HEK293 (cell line): Measurements from ENCODE around the gene SUPT5H.

Source experiments
- CTCF ChIP-seq: fragments of 450-650 bp; formaldehyde crosslinking; IDR thresholded peaks from 2 replicates; pipeline ENCODE4 v1.5.1; 2016; ENCODE audit warnings: missing biosample characterization, missing genetic modification characterization
- GLI4 ChIP-seq: fragments of 450-650 bp; formaldehyde crosslinking; IDR thresholded peaks from 2 replicates; pipeline ENCODE4 v1.5.1; 2016; ENCODE audit warnings: missing biosample characterization, missing genetic modification characterization
- GLIS1 ChIP-seq: fragments of 450-650 bp; formaldehyde crosslinking; IDR thresholded peaks from 2 replicates; pipeline ENCODE4 v1.5.1; 2016; ENCODE audit warnings: missing biosample characterization, missing genetic modification characterization
- KLF16 ChIP-seq: fragments of 450-650 bp; formaldehyde crosslinking; IDR thresholded peaks from 2 replicates; pipeline ENCODE4 v1.5.1; 2017; ENCODE audit warnings: missing biosample characterization, missing genetic modification characterization
- KLF17 ChIP-seq: fragments of 450-650 bp; formaldehyde crosslinking; IDR thresholded peaks from 2 replicates; pipeline ENCODE4 v1.5.1; 2016; ENCODE audit warnings: missing biosample characterization, missing genetic modification characterization
- KLF9 ChIP-seq: fragments of 450-650 bp; formaldehyde crosslinking; IDR thresholded peaks from 2 replicates; pipeline ENCODE4 v1.5.1; 2016; ENCODE audit warnings: missing biosample characterization, missing genetic modification characterization, low read depth
- MZF1 ChIP-seq: fragments of 450-650 bp; formaldehyde crosslinking; IDR thresholded peaks from 2 replicates; pipeline ENCODE4 v1.5.1; 2017; ENCODE audit warnings: missing biosample characterization, missing genetic modification characterization, borderline replicate concordance
- OVOL3 ChIP-seq: fragments of 450-650 bp; formaldehyde crosslinking; IDR thresholded peaks from 2 replicates; pipeline ENCODE4 v1.5.1; 2016; ENCODE audit warnings: missing biosample characterization, missing genetic modification characterization
- SP3 ChIP-seq: fragments of 450-650 bp; formaldehyde crosslinking; IDR thresholded peaks from 2 replicates; pipeline ENCODE4 v1.5.1; 2016; ENCODE audit warnings: missing biosample characterization, missing genetic modification characterization
- SP7 ChIP-seq: fragments of 450-650 bp; formaldehyde crosslinking; IDR thresholded peaks from 2 replicates; pipeline ENCODE4 v1.5.1; 2016; ENCODE audit warnings: missing biosample characterization, missing genetic modification characterization
- ZBTB10 ChIP-seq: fragments of 450-650 bp; formaldehyde crosslinking; IDR thresholded peaks from 2 replicates; pipeline ENCODE4 v1.5.1; 2016; ENCODE audit warnings: missing biosample characterization, missing genetic modification characterization
- ZBTB21 ChIP-seq: fragments of 450-650 bp; formaldehyde crosslinking; IDR thresholded peaks from 2 replicates; pipeline ENCODE4 v1.5.1; 2017; ENCODE audit warnings: missing biosample characterization, missing genetic modification characterization
- ZBTB26 ChIP-seq: fragments of 450-650 bp; formaldehyde crosslinking; optimal IDR thresholded peaks from 2 replicates; pipeline ENCODE3; 2016; ENCODE audit warnings: missing biosample characterization, mild to moderate bottlenecking, missing genetic modification characterization
- ZBTB8A ChIP-seq: fragments of 450-650 bp; formaldehyde crosslinking; IDR thresholded peaks from 2 replicates; pipeline ENCODE4 v1.5.1; 2016; ENCODE audit warnings: missing biosample characterization, missing genetic modification characterization
- ZEB2 ChIP-seq: fragments of 450-650 bp; formaldehyde crosslinking; IDR thresholded peaks from 2 replicates; pipeline ENCODE4 v1.5.1; 2016; ENCODE audit warnings: missing biosample characterization, missing genetic modification characterization
- ZFP37 ChIP-seq: fragments of 450-650 bp; formaldehyde crosslinking; IDR thresholded peaks from 2 replicates; pipeline ENCODE4 v1.5.1; 2016; ENCODE audit warnings: missing biosample characterization, missing genetic modification characterization
- ZNF121 ChIP-seq: fragments of 450-650 bp; formaldehyde crosslinking; IDR thresholded peaks from 2 replicates; pipeline ENCODE4 v1.5.1; 2016; ENCODE audit warnings: missing biosample characterization, missing genetic modification characterization
- ZNF223 ChIP-seq: fragments of 450-650 bp; formaldehyde crosslinking; IDR thresholded peaks from 2 replicates; pipeline ENCODE4 v1.5.1; 2016; ENCODE audit warnings: missing biosample characterization, missing genetic modification characterization
- ZNF24 ChIP-seq: fragments of 450-650 bp; formaldehyde crosslinking; IDR thresholded peaks from 2 replicates; pipeline ENCODE4 v1.5.1; 2016; ENCODE audit warnings: missing biosample characterization, missing genetic modification characterization
- ZNF341 ChIP-seq: fragments of 450-650 bp; formaldehyde crosslinking; IDR thresholded peaks from 2 replicates; pipeline ENCODE4; 2016; ENCODE audit warnings: low read depth, missing biosample characterization, missing genetic modification characterization
- ZNF391 ChIP-seq: fragments of 450-650 bp; formaldehyde crosslinking; IDR thresholded peaks from 2 replicates; pipeline ENCODE4 v1.5.1; 2016; ENCODE audit warnings: low read depth, missing biosample characterization, missing genetic modification characterization, borderline replicate concordance
- ZNF433 ChIP-seq: fragments of 450-650 bp; formaldehyde crosslinking; IDR thresholded peaks from 2 replicates; pipeline ENCODE4 v1.5.1; 2016; ENCODE audit warnings: missing biosample characterization, missing genetic modification characterization, low read depth
- ZNF600 ChIP-seq: fragments of 450-650 bp; formaldehyde crosslinking; IDR thresholded peaks from 2 replicates; pipeline ENCODE4 v1.5.1; 2016; ENCODE audit warnings: missing biosample characterization, missing genetic modification characterization
- ZNF610 ChIP-seq: fragments of 450-650 bp; formaldehyde crosslinking; IDR thresholded peaks from 2 replicates; pipeline ENCODE4 v1.5.1; 2016; ENCODE audit warnings: missing biosample characterization, missing genetic modification characterization, borderline replicate concordance
- ZNF629 ChIP-seq: fragments of 450-650 bp; formaldehyde crosslinking; IDR thresholded peaks from 2 replicates; pipeline ENCODE4 v1.5.1; 2017; ENCODE audit warnings: missing biosample characterization, missing genetic modification characterization
- ZNF704 ChIP-seq: fragments of 450-650 bp; formaldehyde crosslinking; IDR thresholded peaks from 2 replicates; pipeline ENCODE4 v1.5.1; 2016; ENCODE audit warnings: missing biosample characterization, missing genetic modification characterization
- ZNF768 ChIP-seq: fragments of 450-650 bp; formaldehyde crosslinking; IDR thresholded peaks from 2 replicates; pipeline ENCODE4 v1.5.1; 2018; ENCODE audit warnings: missing biosample characterization, mild to moderate bottlenecking, missing genetic modification characterization
- ZNF785 ChIP-seq: fragments of 450-650 bp; formaldehyde crosslinking; IDR thresholded peaks from 2 replicates; pipeline ENCODE4 v1.5.1; 2016; ENCODE audit warnings: missing biosample characterization, missing genetic modification characterization
- ZSCAN30 ChIP-seq: fragments of 450-650 bp; IDR thresholded peaks from 2 replicates; pipeline ENCODE4 v1.5.1; 2018; ENCODE audit warnings: missing biosample characterization, mild to moderate bottlenecking, missing genetic modification characterization, moderate library complexity
- ZSCAN4 ChIP-seq: fragments of 450-650 bp; formaldehyde crosslinking; IDR thresholded peaks from 2 replicates; pipeline ENCODE4 v1.5.1; 2017; ENCODE audit warnings: missing biosample characterization, missing genetic modification characterization
- ZXDB ChIP-seq: fragments of 450-650 bp; formaldehyde crosslinking; IDR thresholded peaks from 2 replicates; pipeline ENCODE4 v1.5.1; 2016; ENCODE audit warnings: missing biosample characterization, missing genetic modification characterization

Gene SUPT5H

GRCh38 chr19:39397360-39398296, 47.8 kb upstream of the SUPT5H start (continued):
- peak; percentile 100 for TF ChIP-seq CTCF (tag by site-specific recombination)
- TF ChIP-seq ZXDB (tag by site-specific recombination): peak; percentile 98
- no peak for TF ChIP-seq ZBTB21 (tag by site-specific recombination)
- TF ChIP-seq ZSCAN4 (tag by site-specific recombination): peak; percentile 57
- peak; percentile 34; the same call in 1 of the 2 replicates for TF ChIP-seq ZBTB8A (tag by site-specific recombination)
- TF ChIP-seq ZNF629 (tag by site-specific recombination): peak; percentile 63
- TF ChIP-seq ZNF600: peak; percentile 95
- TF ChIP-seq ZNF785 (tag by site-specific recombination): 0 out of 2 replicates have a peak, but pooled peaks have one; percentile 20
- TF ChIP-seq ZNF121: peak; percentile 76
- TF ChIP-seq ZBTB10 (tag by site-specific recombination): peak; percentile 55
- peak; percentile 99; the same call in 1 of the 2 replicates for TF ChIP-seq ZNF768 (tag by site-specific recombination)
- peak; percentile 88; the same call in 1 of the 2 replicates for TF ChIP-seq ZNF391 (tag by site-specific recombination)
- TF ChIP-seq ZNF704 (tag by site-specific recombination): no peak
- peak; percentile 84 for TF ChIP-seq KLF17 (tag by site-specific recombination)
- TF ChIP-seq ZNF341: peak; percentile 93
- peak; percentile 97 for TF ChIP-seq ZSCAN30 (tag by site-specific recombination)
- TF ChIP-seq ZNF223 (tag by site-specific recombination): peak; percentile 90
- no peak for TF ChIP-seq ZNF433 (tag by site-specific recombination)
- TF ChIP-seq SP7 (tag by site-specific recombination): peak; percentile 85
- peak; percentile 98 for TF ChIP-seq ZNF610 (tag by site-specific recombination)
- peak; percentile 36 for TF ChIP-seq ZBTB26 (tag by site-specific recombination)
- TF ChIP-seq SP3 (tag by site-specific recombination): peak; percentile 42; the same call in 1 of the 2 replicates
- no peak for TF ChIP-seq GLI4 (tag by site-specific recombination)
- TF ChIP-seq ZEB2: peak; percentile 78
- TF ChIP-seq GLIS1 (tag by site-specific recombination): peak; percentile 60
- peak; percentile 86 for TF ChIP-seq ZFP37 (tag by site-specific recombination)
- TF ChIP-seq KLF16 (tag by site-specific recombination): peak; percentile 69; the same call in 1 of the 2 replicates
- peak; percentile 66; the same call in 1 of the 2 replicates for TF ChIP-seq ZNF24
- TF ChIP-seq OVOL3 (tag by site-specific recombination): no peak
- TF ChIP-seq MZF1 (tag by site-specific recombination): peak; percentile 56
- peak; percentile 30 for TF ChIP-seq KLF9 (tag by site-specific recombination)
